HCT116 (cell line): ENCODE data around the gene PLA2G4C. TPM values are rescaled to one million over a fixed set of nuclear protein-coding genes. Genes with fewer than 3 reads are reported as not detected.

Experiments
- ATAC-seq: fragments of 200-7000 bp; cut with Tn5 transposase; 2 replicates; pipeline ENCODE4 v1.9.1; 2020; ENCODE audit warnings: mild to moderate bottlenecking, moderate library complexity
- BruUV-seq: library from RNA; stranded (reverse); fragments of 400-500 nt; replicated peaks from 2 replicates; lab custom pipeline; 2021; lab: Mats Ljungman, UMichigan
- CTCF ChIA-PET: fragments of 300-600 bp; sonication (Branson Sonifier 250); formaldehyde crosslinking; loops from one replicate; lab custom pipeline; 2021; ENCODE audit warnings: antibody characterized with exemption; lab: Charles Lee
- POLR2A ChIA-PET: fragments of 300-600, 350-600 bp; sonication (Branson Sonifier 250); formaldehyde crosslinking; loops from one replicate; lab custom pipeline; 2021; ENCODE audit warnings: antibody characterized with exemption; lab: Charles Lee
- RAD21 ChIA-PET, 2 experiments: fragments of 300-600 bp; sonication (Branson Sonifier 250); formaldehyde crosslinking; loops; one replicate each; lab custom pipeline; 2023; ENCODE audit warnings: low total read pairs in 2 of 2; ENCODE audit not compliant: uncharacterized antibody in 2 of 2, unreplicated experiment in 2 of 2, low non-redundant PET in 1 of 2; lab: Charles Lee
- DNase-seq: peaks from one replicate; pipeline ENCODE4 v3.0.0-alpha.2; 2010; ENCODE audit warnings: low read depth, low spot score
- H2AFZ ChIP-seq: fragments of 200-600 bp; shearing (Covaris generic), sonication (generic); 2 replicates; pipeline ENCODE4 v1.6.1; 2017; ENCODE audit warnings: low read depth, mixed run types, mixed read lengths, antibody characterized with exemption, low read length; ENCODE audit not compliant: poor library complexity, severe bottlenecking
- H3K27ac ChIP-seq: 2 replicates; pipeline ENCODE4 v1.5.1; 2012; ENCODE audit warnings: low read depth, low read length
- H3K27me3 ChIP-seq: fragments of 200-600 bp; sonication (generic); 2 replicates; pipeline ENCODE4 v1.6.1; 2016; ENCODE audit warnings: mixed run types, low read length, mixed read lengths; ENCODE audit not compliant: insufficient read depth
- H3K36me3 ChIP-seq, 2 experiments: fragments of 200-500 bp in 1 of 2; fragments of 200-600 bp in 1 of 2; sonication (Bioruptor generic) in 1 of 2; sonication (generic) in 1 of 2; 2 replicates each; pipeline versions ENCODE4 v1.5.1 to v1.6.1; 2014 to 2016; ENCODE audit warnings: low read length in 2 of 2, inconsistent platforms in 1 of 2, mixed read lengths in 1 of 2, mixed run types in 1 of 2; ENCODE audit not compliant: insufficient read depth in 2 of 2, control insufficient read depth in 1 of 2
- H3K4me1 ChIP-seq, 2 experiments: fragments of 200-600 bp in 1 of 2; sonication (generic) in 1 of 2; 2 replicates each; pipeline versions ENCODE4 v1.5.1 to v1.6.1; 2012 to 2017; ENCODE audit warnings: low read length in 2 of 2, inconsistent platforms in 1 of 2, mild to moderate bottlenecking in 1 of 2, mixed read lengths in 1 of 2, mixed run types in 1 of 2, moderate library complexity in 1 of 2; ENCODE audit not compliant: insufficient read depth in 2 of 2, control insufficient read depth in 1 of 2
- H3K4me2 ChIP-seq: fragments of 200-600 bp; sonication (generic); 2 replicates; pipeline ENCODE4 v1.6.1; 2017; ENCODE audit warnings: mixed run types, low read length, mixed read lengths
- H3K4me3 ChIP-seq, 2 experiments: fragments of 200-600 bp in 1 of 2; sonication (generic) in 1 of 2; replicated peaks in 1 of 2; 2 replicates each; pipeline ENCODE4 v1.5.1; 2011 to 2016; ENCODE audit warnings: low read length in 2 of 2, control low read depth in 1 of 2, low read depth in 1 of 2, mild to moderate bottlenecking in 1 of 2, mixed read lengths in 1 of 2, mixed run types in 1 of 2
- H3K79me2 ChIP-seq: fragments of 200-600 bp; sonication (generic); 2 replicates; pipeline ENCODE4 v1.6.1; 2017; ENCODE audit warnings: mild to moderate bottlenecking, mixed run types, low read length, moderate library complexity, mixed read lengths; ENCODE audit not compliant: insufficient read depth
- H3K9ac ChIP-seq: fragments of 200-600 bp; sonication (generic); 2 replicates; pipeline ENCODE4 v1.6.1; 2016; ENCODE audit warnings: low read length, mixed read lengths
- H3K9me2 ChIP-seq: fragments of 200-600 bp; sonication (generic), shearing (Covaris generic); 2 replicates; pipeline ENCODE4 v1.6.1; 2017; ENCODE audit warnings: mixed run types, mild to moderate bottlenecking, moderate library complexity; ENCODE audit not compliant: insufficient read depth
- H3K9me3 ChIP-seq, 2 experiments: fragments of 200-500 bp in 1 of 2; fragments of 200-600 bp in 1 of 2; sonication (Bioruptor generic) in 1 of 2; sonication (generic) in 1 of 2; 2 replicates each; pipeline ENCODE4 v1.6.1; 2014 to 2017; ENCODE audit warnings: low read length in 2 of 2, mixed read lengths in 2 of 2, inconsistent platforms in 1 of 2, low read depth in 1 of 2, mild to moderate bottlenecking in 1 of 2, mixed run types in 1 of 2, moderate library complexity in 1 of 2; ENCODE audit not compliant: control insufficient read depth in 1 of 2, insufficient read depth in 1 of 2
- H4K20me1 ChIP-seq: fragments of 200-600 bp; sonication (generic), shearing (Covaris generic); 2 replicates; pipeline ENCODE4 v1.6.1; 2017; ENCODE audit warnings: mixed run types, mild to moderate bottlenecking, moderate library complexity; ENCODE audit not compliant: insufficient read depth
- ATF3 ChIP-seq: IDR thresholded peaks from 2 replicates; pipeline ENCODE4 v1.6.1; 2012
- CEBPB ChIP-seq: IDR thresholded peaks from 2 replicates; pipeline ENCODE4 v1.6.1; 2012; ENCODE audit warnings: low read depth
- CTCF ChIP-seq, 3 experiments: fragments of 200-600 bp in 1 of 3; sonication (generic) in 1 of 3; IDR thresholded peaks in 2 of 3; conservative IDR thresholded peaks in 1 of 3; 2 replicates each; pipeline ENCODE4 v1.5.1; 2012 to 2017; ENCODE audit warnings: low read depth in 2 of 3, low read length in 2 of 3, antibody characterized with exemption in 1 of 3, borderline replicate concordance in 1 of 3, control low read depth in 1 of 3, mild to moderate bottlenecking in 1 of 3, mixed read lengths in 1 of 3, mixed run types in 1 of 3, moderate library complexity in 1 of 3; ENCODE audit not compliant: insufficient read depth in 1 of 3
- EGR1 ChIP-seq: IDR thresholded peaks from 2 replicates; pipeline ENCODE4 v1.6.1; 2012; ENCODE audit warnings: low read depth
- ELF1 ChIP-seq: IDR thresholded peaks from 2 replicates; pipeline ENCODE4 v1.6.1; 2012; ENCODE audit warnings: low read depth, borderline replicate concordance
- EZH2 ChIP-seq: fragments of 200-600 bp; sonication (generic); IDR thresholded peaks from 2 replicates; pipeline ENCODE4 v1.6.1; 2017; ENCODE audit warnings: antibody characterized with exemption, mixed run types
- JUND ChIP-seq: IDR thresholded peaks from 2 replicates; pipeline ENCODE4 v1.6.1; 2012
- MAX ChIP-seq: IDR thresholded peaks from 2 replicates; pipeline ENCODE4 v1.6.1; 2012
- POLR2AphosphoS5 ChIP-seq: IDR thresholded peaks from 2 replicates; pipeline ENCODE4 v1.6.1; 2011; ENCODE audit warnings: mild to moderate bottlenecking, low read depth, low read length, moderate library complexity
- REST ChIP-seq: IDR thresholded peaks from 2 replicates; pipeline ENCODE4 v1.6.1; 2012; ENCODE audit warnings: low read depth
- SIN3A ChIP-seq: IDR thresholded peaks from 2 replicates; pipeline ENCODE4 v1.6.1; 2012; ENCODE audit warnings: low read depth
- SP1 ChIP-seq: IDR thresholded peaks from 2 replicates; pipeline ENCODE4 v1.6.1; 2012; ENCODE audit warnings: low read depth
- SRF ChIP-seq: IDR thresholded peaks from 2 replicates; pipeline ENCODE4 v1.6.1; 2012; ENCODE audit warnings: low read depth
- YY1 ChIP-seq: IDR thresholded peaks from 2 replicates; pipeline ENCODE4 v1.6.1; 2011; ENCODE audit warnings: low read length, low read depth, moderate library complexity, mild to moderate bottlenecking; ENCODE audit not compliant: insufficient replicate concordance; ENCODE audit errors: extremely low read depth
- ZFX ChIP-seq: fragments of 450-650 bp; IDR thresholded peaks from 2 replicates; pipeline ENCODE4 v1.6.1; 2017
- ZNF274 ChIP-seq: fragments of 200-500 bp; sonication (Bioruptor generic); IDR thresholded peaks from 2 replicates; pipeline ENCODE4 v1.6.1; 2014; ENCODE audit warnings: mild to moderate bottlenecking, low read depth, low read length, inconsistent platforms
- intact Hi-C: fragments of 100-400 bp; cut with micrococcal nuclease; formaldehyde crosslinking; loops from 2 replicates; pipeline ENCODE4 v1.10.0; 2022
- total RNA-seq: library from RNA; stranded (reverse); gene quantifications from one replicate; pipeline ENCODE4 v1.2.1, GENCODE V29; 2021; ENCODE audit not compliant: unreplicated experiment

Gene PLA2G4C
- total RNA-seq, 1 experiment from 2014 or later: 1.7 TPM

- Histone ChIP-seq H3K27ac (no peak overlapping the region), H3K4me3 (no peak overlapping the region)
- POLR2A ChIA-PET: interaction anchor here (1.0 kb wide), 1 partner anchor 10 kb away, joined by 3 read pairs; the partner anchor contains the start of gene PLA2G4C
- no peak for TF ChIP-seq YY1
- TF ChIP-seq, all 23 proteins: peak for 0
- Histone ChIP-seq H3K36me3 (peaks cover 7 to 39% of the 10 kb centered on the region in 2 experiments), H4K20me1 (no peaks in the 10 kb centered on the region), H3K9me2 (no peaks in the 10 kb centered on the region), H3K79me2 (no peaks in the 10 kb centered on the region), H3K4me2 (no peak overlapping the region), H3K4me1 (peaks cover 0 to 10% of the 10 kb centered on the region in 2 experiments; a peak in 2 of 4 replicates), H3K9me3 (no peaks in the 10 kb centered on the region), H2AFZ (no peak overlapping the region), H3K9ac (no peak overlapping the region), H3K27me3 (no peaks in the 10 kb centered on the region)
- ChIA-PET CTCF (no interaction called here), RAD21 (no interaction called here)
- no TSS peak for BruUV-seq
- no peak for DNase-seq
- ATAC-seq: no peak
- intact Hi-C loops: no loop called here
Measured at GRCh38 chr19:48120505-48120904, 9.9 kb upstream of the PLA2G4C start.

GRCh38 chr19:48118131-48118517 lies 7.5 kb upstream of the PLA2G4C start:
- H3K4me3 ChIP-seq: no peak overlapping the region
- POLR2A ChIA-PET: no interaction called here
- no peaks in the 10 kb centered on the region for H3K9me2 ChIP-seq
- no peak overlapping the region for H3K9ac ChIP-seq
- RAD21 ChIA-PET: no interaction called here
- H3K79me2 ChIP-seq: no peaks in the 10 kb centered on the region
- DNase-seq (no peak), ATAC-seq (no peak)
- intact Hi-C loops: no loop called here
- no peak overlapping the region for H2AFZ ChIP-seq
- peaks cover 5 to 23% of the 10 kb centered on the region in 2 experiments; a peak in 3 of 4 replicates for H3K36me3 ChIP-seq
- no peaks in the 10 kb centered on the region for H3K9me3 ChIP-seq
- no peak overlapping the region for H3K4me2 ChIP-seq
- H3K27ac ChIP-seq: no peak overlapping the region
- no TSS peak for BruUV-seq
- no peaks in the 10 kb centered on the region for H3K27me3 ChIP-seq
- CTCF ChIA-PET: no interaction called here
- no peaks in the 10 kb centered on the region for H4K20me1 ChIP-seq
- H3K4me1 ChIP-seq: no peaks in the 10 kb centered on the region
- TF ChIP-seq CTCF (IDR thresholded peaks at IDR 0.05 in 2 of 3, conservative IDR thresholded peaks at IDR 0.05 in 1 of 3; ENCODE audit: borderline replicate concordance in 1 of 3, insufficient read depth in 1 of 3, low read depth in 2 of 3, low read length in 2 of 3) (no peak), ZFX (no peak), POLR2AphosphoS5 (no peak), EGR1 (no peak), YY1 (no peak), JUND (no peak), ZNF274 (no peak), SRF (no peak), CEBPB (no peak), ELF1 (no peak), MAX (no peak), REST (no peak), EZH2 (no peak), SIN3A (no peak), ATF3 (no peak), SP1 (no peak)
